ENCODE results near the gene GNG13. TPM values are rescaled to one million over a fixed set of nuclear protein-coding genes. Genes with fewer than 3 reads are reported as not detected.

The GNG13 gene
- total RNA-seq, 1 donor from 2014 or later = not detected

GRCh38 chr16:843771-844170 is 43.2 kb upstream of the GNG13 start:
- no peak for DNase-seq (ENCODE audit: low read depth)
- TF ChIP-seq, protein P1, sequence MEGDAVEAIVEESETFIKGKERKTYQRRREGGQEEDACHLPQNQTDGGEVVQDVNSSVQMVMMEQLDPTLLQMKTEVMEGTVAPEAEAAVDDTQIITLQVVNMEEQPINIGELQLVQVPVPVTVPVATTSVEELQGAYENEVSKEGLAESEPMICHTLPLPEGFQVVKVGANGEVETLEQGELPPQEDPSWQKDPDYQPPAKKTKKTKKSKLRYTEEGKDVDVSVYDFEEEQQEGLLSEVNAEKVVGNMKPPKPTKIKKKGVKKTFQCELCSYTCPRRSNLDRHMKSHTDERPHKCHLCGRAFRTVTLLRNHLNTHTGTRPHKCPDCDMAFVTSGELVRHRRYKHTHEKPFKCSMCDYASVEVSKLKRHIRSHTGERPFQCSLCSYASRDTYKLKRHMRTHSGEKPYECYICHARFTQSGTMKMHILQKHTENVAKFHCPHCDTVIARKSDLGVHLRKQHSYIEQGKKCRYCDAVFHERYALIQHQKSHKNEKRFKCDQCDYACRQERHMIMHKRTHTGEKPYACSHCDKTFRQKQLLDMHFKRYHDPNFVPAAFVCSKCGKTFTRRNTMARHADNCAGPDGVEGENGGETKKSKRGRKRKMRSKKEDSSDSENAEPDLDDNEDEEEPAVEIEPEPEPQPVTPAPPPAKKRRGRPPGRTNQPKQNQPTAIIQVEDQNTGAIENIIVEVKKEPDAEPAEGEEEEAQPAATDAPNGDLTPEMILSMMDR (conservative IDR thresholded peaks at IDR 0.05; ENCODE audit: low read depth, low read length) = no peak
- no peak overlapping the region for H3K4me3 ChIP-seq (ENCODE audit: low read depth, low read length)

DNA sequence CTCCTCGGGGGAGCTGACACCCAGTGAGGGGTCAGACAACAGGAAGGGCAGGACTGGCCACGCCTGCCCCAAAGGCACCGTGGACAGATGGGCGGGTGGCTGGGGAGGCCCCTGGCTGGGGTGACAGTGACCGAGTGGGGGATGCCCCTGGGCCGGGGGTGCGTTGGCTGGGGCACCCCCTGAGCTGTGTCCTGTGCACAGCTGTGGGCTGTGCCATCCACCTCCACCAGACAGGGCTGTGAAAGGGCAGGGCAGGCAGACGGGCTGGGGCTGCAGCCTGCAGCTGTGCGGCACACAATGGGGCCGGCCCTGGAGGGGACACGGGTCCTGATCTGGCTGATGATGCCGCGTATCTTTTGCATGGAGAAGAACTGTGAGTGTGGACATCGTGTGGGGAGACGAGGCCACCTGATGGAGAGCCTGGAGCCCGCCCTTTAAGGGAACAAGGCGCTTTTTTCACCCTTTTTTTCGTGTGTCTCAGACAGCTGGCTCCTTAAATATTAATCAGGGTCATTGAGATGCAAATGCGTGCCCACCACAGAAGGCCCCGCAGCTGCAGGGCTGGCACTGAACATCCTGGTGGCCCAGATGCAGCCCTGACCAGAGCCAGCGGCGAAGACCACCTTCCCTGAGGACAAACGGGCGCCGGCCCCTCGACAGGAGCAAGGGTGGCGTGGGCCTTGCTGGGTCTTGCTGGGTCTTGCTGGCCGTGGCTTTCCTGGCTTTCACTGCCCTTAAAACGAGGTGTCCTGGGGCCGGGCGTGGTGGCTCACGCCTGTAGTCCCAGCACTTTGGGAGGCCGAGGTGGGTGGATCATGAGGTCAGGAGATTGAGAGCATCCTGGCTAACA is 42.4 kb upstream of the GNG13 start:
- no peak overlapping the region for H3K4me3 ChIP-seq (ENCODE audit: low read depth, low read length)
- TF ChIP-seq, protein P1 (conservative IDR thresholded peaks at IDR 0.05; ENCODE audit: low read depth, low read length) = no peak
- DNase-seq (ENCODE audit: low read depth) = no peak

- no peak for DNase-seq (ENCODE audit: low read depth)
- TF ChIP-seq, protein P1 (conservative IDR thresholded peaks at IDR 0.05; ENCODE audit: low read depth, low read length) = no peak
- H3K4me3 ChIP-seq (ENCODE audit: low read depth, low read length) = no peak overlapping the region
Observed at GRCh38 chr16:842061-842476, 41.5 kb upstream of the GNG13 start.

DNA sequence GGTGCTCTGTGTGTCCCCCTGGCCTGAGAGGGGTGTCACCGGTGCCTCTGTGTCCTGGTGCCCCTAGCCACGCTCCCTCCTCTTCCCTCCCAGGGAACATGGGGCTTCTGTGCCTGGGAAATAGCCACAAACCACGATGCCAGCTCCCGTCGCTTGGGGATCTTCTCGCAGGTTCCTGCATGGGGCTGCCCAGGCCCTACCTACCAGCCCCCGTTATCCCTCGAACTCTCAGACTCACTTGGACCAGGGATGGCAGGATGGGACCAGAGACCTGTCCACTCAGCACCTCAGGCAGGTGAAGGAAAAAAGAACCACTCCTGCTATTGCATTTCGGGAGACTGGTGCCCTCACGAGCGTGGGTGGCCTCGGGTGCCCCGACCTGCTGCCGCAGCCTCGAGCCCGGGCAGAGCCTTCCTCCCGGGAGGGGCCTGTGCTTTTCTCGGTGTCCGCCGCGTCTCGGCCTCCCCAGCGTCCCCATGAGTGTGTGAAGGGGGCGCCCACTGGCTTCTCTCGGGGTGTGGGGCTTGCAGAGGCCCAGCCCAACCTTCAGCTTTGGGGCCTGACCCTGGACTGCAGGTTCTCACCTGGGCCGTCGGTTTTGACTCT is 41.0 kb upstream of the GNG13 start:
- H3K4me3 ChIP-seq (ENCODE audit: low read depth, low read length) = no peak overlapping the region
- no peak for DNase-seq (ENCODE audit: low read depth)
- TF ChIP-seq, protein P1 (conservative IDR thresholded peaks at IDR 0.05; ENCODE audit: low read depth, low read length) = no peak

- H3K4me3 ChIP-seq (ENCODE audit: low read depth, low read length) = no peak overlapping the region
- TF ChIP-seq, protein P1 (conservative IDR thresholded peaks at IDR 0.05; ENCODE audit: low read depth, low read length) = no peak
- DNase-seq (ENCODE audit: low read depth) = no peak
Observed at GRCh38 chr16:840561-841454, 40.3 kb upstream of the GNG13 start.

GRCh38 chr16:839643-840408 is 39.3 kb upstream of the GNG13 start:
- TF ChIP-seq, protein P1 (conservative IDR thresholded peaks at IDR 0.05; ENCODE audit: low read depth, low read length) = no peak
- H3K4me3 ChIP-seq (ENCODE audit: low read depth, low read length) = no peak overlapping the region
- DNase-seq (ENCODE audit: low read depth) = no peak
